DMS53 treated with DMSO at 0.1 percent for 48 hours (cell line): ENCODE data around the gene SH3PXD2A.

Experiments
- DNase-seq: peaks from one replicate; lab custom pipeline; 2025; ENCODE audit not compliant: unreplicated experiment; lab: John Stamatoyannopoulos, UW

SH3PXD2A gene

DNA sequence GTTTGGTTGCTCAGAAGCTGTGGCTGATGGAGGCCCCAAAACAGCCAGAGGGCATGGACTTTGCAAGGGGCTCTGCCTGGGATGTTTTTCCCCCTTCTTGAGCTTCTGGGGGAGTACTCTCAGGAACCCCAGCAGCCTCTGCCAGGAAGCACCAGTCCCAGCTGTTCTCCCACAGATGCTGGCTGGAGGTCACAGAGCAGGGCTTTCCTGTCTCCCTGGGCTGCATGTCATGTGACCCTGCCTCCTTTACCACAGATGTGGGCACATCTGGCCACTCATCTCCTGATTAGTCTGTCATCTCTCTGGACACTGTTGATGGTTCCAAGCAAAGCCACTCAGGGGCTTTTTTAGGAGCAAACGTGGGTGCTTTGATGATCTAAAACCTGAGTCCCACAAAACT, 225.2 kb downstream of the SH3PXD2A start:
- DNase-seq = no peak

- DNase-seq = no peak
These were observed 225.8 kb downstream of the SH3PXD2A start for GRCh38 chr10:103629581-103629980.

GRCh38 chr10:103627893-103628292, 227.5 kb downstream of the SH3PXD2A start:
- DNase-seq = no peak

GRCh38 chr10:103627111-103627892, 228.1 kb downstream of the SH3PXD2A start:
- DNase-seq = no peak

GRCh38 chr10:103626178-103626577, 229.2 kb downstream of the SH3PXD2A start:
- no peak for DNase-seq

DNA sequence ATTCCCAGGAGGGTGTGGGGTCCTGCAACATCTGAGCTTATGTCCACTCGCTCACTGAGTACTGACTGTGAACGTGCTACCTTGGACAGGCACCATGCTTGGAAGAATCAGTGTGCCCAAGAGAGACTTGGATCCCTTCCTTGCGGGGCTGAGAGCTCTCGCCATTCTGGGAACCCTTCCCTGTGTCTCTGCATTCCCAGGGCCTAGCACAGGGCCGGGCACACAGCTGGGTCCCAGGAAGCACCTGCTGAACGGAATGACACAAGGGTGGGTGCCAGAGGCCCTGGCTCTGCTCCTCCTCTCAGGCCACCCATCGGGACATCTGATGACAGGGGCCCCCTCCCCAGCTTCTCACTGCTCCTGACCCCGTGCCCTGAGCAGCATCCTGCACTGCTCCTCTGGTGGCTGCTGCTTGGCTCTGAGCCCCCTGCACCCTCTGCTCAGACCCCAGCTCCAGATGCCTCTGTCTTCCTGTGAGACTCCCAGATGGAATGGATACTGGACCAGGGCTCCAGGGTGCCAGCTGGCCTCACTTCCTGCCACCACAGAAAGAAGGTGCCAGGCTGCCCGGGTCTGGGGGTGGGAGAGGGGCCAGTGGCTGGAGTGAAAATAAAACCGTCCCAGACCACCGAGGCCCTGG, 232.3 kb downstream of the SH3PXD2A start:
- DNase-seq = no peak

DNA sequence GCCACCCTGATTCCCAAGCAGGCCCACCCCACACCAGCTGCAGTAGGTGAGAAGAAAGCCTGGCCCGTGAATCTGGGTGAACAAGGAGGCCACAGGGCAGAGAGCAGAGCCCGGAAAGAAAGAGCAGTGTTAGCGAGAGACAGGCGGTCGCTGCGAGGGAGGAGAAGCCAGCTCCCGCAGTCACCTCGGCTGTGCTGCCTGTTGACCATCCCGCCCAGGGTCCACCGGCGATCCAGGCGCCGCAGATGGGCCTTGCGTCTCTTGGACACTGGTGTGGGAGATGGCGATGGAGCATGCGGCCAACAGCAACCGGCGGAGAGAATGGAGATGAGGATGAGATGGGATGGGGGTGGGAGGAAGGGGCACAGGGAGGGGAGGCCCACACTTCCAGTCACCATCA, 233.1 kb downstream of the SH3PXD2A start:
- no peak for DNase-seq

DNA sequence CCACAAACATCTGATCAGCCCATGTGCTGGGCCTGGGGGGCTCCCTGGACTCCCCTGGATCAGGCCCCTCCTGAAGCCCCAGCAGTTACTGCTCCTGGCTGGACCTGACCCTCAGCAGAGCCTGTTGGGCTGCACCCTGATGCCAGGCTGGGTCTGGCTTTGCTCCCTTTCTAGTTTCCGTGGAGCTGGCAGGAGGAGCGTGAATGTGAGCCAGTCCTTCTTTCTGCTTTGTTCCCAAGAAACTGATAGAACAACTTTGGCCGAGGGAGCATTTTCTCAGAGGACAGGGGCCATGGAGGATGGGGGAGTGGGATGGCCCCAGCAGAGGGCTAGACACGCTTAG, 233.6 kb downstream of the SH3PXD2A start:
- no peak for DNase-seq

DNA sequence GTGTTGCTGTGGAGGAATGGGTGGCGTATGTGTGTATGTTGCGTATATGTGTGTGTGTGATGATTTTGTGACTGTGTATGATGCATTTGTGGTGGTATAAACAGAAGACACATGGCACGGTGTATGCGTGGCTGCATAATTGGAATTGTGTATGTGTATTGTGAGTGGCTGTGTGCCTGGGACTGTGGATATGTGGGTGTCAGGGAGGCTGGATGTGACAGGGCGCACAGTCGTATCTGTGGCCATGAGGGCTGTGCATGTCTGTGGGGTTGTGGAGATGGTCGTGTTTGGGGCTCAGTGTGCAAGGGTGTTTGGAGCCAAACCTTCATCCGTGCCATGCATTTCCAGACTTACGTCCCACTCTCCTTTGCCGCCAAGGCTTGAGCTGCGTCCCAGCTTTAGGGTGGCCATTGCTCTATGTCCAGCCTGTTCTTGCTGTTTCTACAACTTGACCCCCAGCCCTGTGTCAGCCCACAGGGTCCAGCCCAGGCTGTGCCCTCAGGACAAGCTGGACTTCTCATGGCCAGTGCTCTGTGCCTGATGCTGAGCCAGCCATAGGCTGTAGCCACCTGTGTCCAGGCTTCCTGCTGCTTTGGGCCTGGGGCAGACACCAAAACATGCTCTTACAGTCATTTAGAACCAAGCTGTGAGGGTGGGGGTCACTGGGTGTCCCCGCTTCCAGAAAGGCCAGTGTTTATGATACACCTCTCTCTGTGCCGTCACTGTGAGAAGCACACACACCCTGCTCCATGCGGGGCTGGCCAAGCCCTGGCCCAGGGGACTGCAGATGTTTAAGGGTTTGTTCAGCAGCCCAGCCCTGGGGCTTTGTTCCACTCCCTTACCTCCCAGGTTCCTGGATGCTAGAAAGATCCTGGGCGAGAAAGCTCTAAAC, 234.2 kb downstream of the SH3PXD2A start:
- no peak for DNase-seq

DNA sequence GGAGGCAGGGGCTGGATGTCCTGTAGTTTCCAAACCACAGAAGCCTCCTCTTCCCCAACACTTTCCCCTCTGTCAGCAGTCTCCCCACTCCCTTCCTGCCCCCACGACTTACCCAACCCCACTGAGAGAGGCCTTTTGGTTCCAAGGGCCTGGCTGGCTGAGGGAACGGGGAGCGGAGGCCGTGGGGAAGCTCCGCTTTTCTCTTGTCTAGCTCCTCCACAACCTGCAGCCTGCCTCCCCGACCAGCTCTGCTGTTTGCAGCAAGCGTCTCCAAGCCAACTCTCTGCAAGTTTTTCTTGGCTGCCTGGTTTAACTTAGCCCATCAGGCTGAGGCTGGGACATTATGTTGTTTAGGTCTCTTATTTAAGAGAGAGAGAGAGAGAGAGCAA, 235.0 kb downstream of the SH3PXD2A start:
- no peak for DNase-seq

GRCh38 chr10:103619424-103620351, 235.7 kb downstream of the SH3PXD2A start:
- no peak for DNase-seq

GRCh38 chr10:103618575-103619423, 236.6 kb downstream of the SH3PXD2A start:
- DNase-seq = no peak

GRCh38 chr10:103617602-103618385, 237.6 kb downstream of the SH3PXD2A start:
- no peak for DNase-seq

GRCh38 chr10:103616705-103617601, 238.4 kb downstream of the SH3PXD2A start:
- no peak for DNase-seq

GRCh38 chr10:103614306-103615158, 240.8 kb downstream of the SH3PXD2A start:
- no peak for DNase-seq

DNA sequence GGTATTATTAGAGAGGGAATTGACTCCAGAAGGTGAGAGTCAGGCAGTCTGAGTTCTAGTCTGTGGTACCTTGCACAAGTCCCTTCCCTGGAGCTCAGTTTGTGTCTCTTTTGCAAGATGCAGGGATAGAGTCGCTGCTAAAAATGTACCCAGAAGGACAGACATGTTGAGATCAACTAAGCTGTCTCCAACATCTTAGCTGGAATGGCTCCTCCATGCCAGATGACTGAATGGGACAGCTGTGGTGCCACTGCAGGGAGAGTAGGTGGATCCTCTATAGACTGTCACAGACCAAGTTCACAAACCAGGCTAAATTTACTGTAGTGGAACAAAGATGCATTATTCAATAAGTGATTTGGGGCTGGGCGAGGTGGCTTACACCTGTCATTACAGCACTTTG, 241.8 kb downstream of the SH3PXD2A start:
- no peak for DNase-seq
